ENCODE results near the gene FAM186B. TPM values are rescaled to one million over a fixed set of nuclear protein-coding genes. Genes with fewer than 3 reads are reported as not detected.

Gene FAM186B
- total and polyA plus RNA-seq, 2 of the 13 experiments (the other 11 are each of a cell fraction or from before 2014, with no cell fraction given), result 0.07 to 0.20 TPM

DNA sequence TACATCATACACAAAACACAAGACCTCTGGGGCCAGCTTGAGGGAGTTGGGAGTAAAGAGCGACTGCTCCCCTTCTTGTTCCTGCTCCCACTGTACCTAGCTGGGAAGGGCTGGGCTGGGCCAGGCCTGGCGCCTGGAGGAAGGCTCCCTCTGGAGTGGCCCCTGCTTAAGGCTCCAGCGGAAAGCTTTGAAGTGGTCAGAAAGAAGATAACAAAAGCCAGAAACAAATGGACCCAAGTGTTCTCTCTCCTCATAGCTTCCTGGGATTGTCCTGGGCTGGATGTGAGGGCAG lies 43.2 kb upstream of the FAM186B start:
- H4K20me1 ChIP-seq (ENCODE audit: insufficient read depth, low read length), result no peaks in the 10 kb centered on the region

More for the DNA sequence above, 43.2 kb upstream of the FAM186B start:
- H3K9me3 ChIP-seq (ENCODE audit: low read length), result no peaks in the 10 kb centered on the region
- no peak overlapping the region for H2AFZ ChIP-seq (ENCODE audit: low read length)
- CTCF ChIA-PET (ENCODE audit: low intra/inter-chr PET ratio, low total read pairs), result no interaction called here
- no peaks in the 10 kb centered on the region; a peak in 1 of 5 replicates for H3K36me3 ChIP-seq (replicated peaks in 1 of 2; ENCODE audit: control insufficient read depth in 1 of 2, insufficient read depth in 2 of 2, low read length in 2 of 2)
- 0 out of 3 replicates have a peak, but pooled peaks have one; percentile 6 for ATAC-seq
- no peak for FAIRE-seq
- DNase-seq (ENCODE audit: low spot score), result no peak
- TF ChIP-seq LCORL (IDR thresholded peaks at IDR 0.05) (no peak), LCORL (CRISPR knock-in tag; IDR thresholded peaks at IDR 0.05) (no peak), NR2F2 (IDR thresholded peaks at IDR 0.05; ENCODE audit: borderline replicate concordance, low read depth) (no peak), ERF (CRISPR knock-in tag; IDR thresholded peaks at IDR 0.05) (no peak), ZC3H4 (CRISPR knock-in tag; IDR thresholded peaks at IDR 0.05; ENCODE audit: borderline replicate concordance) (no peak), ATF1 (CRISPR knock-in tag; IDR thresholded peaks at IDR 0.05) (no peak), RBAK (CRISPR knock-in tag; IDR thresholded peaks at IDR 0.05) (no peak), ZSCAN30 (CRISPR knock-in tag; IDR thresholded peaks at IDR 0.05) (no peak), KDM3A (CRISPR knock-in tag; IDR thresholded peaks at IDR 0.05; ENCODE audit: low read depth) (no peak), ONECUT2 (CRISPR knock-in tag; IDR thresholded peaks at IDR 0.05) (no peak)
- TF ChIP-seq, protein P1, sequence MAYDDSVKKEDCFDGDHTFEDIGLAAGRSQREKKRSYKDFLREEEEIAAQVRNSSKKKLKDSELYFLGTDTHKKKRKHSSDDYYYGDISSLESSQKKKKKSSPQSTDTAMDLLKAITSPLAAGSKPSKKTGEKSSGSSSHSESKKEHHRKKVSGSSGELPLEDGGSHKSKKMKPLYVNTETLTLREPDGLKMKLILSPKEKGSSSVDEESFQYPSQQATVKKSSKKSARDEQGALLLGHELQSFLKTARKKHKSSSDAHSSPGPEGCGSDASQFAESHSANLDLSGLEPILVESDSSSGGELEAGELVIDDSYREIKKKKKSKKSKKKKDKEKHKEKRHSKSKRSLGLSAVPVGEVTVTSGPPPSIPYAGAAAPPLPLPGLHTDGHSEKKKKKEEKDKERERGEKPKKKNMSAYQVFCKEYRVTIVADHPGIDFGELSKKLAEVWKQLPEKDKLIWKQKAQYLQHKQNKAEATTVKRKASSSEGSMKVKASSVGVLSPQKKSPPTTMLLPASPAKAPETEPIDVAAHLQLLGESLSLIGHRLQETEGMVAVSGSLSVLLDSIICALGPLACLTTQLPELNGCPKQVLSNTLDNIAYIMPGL (CRISPR knock-in tag; IDR thresholded peaks at IDR 0.05; ENCODE audit: borderline replicate concordance in 1 of 2, low read depth in 1 of 2), result no peak
- TF ChIP-seq, protein P2, sequence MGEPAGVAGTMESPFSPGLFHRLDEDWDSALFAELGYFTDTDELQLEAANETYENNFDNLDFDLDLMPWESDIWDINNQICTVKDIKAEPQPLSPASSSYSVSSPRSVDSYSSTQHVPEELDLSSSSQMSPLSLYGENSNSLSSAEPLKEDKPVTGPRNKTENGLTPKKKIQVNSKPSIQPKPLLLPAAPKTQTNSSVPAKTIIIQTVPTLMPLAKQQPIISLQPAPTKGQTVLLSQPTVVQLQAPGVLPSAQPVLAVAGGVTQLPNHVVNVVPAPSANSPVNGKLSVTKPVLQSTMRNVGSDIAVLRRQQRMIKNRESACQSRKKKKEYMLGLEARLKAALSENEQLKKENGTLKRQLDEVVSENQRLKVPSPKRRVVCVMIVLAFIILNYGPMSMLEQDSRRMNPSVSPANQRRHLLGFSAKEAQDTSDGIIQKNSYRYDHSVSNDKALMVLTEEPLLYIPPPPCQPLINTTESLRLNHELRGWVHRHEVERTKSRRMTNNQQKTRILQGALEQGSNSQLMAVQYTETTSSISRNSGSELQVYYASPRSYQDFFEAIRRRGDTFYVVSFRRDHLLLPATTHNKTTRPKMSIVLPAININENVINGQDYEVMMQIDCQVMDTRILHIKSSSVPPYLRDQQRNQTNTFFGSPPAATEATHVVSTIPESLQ (CRISPR knock-in tag; conservative IDR thresholded peaks at IDR 0.05), result no peak
- TF ChIP-seq, protein P3, sequence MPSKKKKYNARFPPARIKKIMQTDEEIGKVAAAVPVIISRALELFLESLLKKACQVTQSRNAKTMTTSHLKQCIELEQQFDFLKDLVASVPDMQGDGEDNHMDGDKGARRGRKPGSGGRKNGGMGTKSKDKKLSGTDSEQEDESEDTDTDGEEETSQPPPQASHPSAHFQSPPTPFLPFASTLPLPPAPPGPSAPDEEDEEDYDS (CRISPR knock-in tag; IDR thresholded peaks at IDR 0.05), result no peak
- TF ChIP-seq, protein P4, sequence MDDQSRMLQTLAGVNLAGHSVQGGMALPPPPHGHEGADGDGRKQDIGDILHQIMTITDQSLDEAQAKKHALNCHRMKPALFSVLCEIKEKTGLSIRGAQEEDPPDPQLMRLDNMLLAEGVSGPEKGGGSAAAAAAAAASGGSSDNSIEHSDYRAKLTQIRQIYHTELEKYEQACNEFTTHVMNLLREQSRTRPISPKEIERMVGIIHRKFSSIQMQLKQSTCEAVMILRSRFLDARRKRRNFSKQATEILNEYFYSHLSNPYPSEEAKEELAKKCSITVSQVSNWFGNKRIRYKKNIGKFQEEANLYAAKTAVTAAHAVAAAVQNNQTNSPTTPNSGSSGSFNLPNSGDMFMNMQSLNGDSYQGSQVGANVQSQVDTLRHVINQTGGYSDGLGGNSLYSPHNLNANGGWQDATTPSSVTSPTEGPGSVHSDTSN (CRISPR knock-in tag; IDR thresholded peaks at IDR 0.05; ENCODE audit: borderline replicate concordance), result no peak
- no peak overlapping the region; the same call in 1 of the 2 replicates for H3K4me2 ChIP-seq (ENCODE audit: low read depth, low read length)
- no TSS peak for BruUV-seq (replicated peaks)
- in situ Hi-C loops (cut with HindIII; ENCODE audit: extremely low pct_ligation_motif_present, low pct_unique_long_range_greater_than_20kb), result no loop called here
- no peak overlapping the region for H3K4me3 ChIP-seq (replicated peaks in 1 of 3; ENCODE audit: insufficient read depth in 1 of 3, low read depth in 2 of 3, low read length in 3 of 3)
- POLR2A ChIA-PET, result interaction anchor here (3.3 kb wide), 1 partner anchor 93 kb away, joined by 16 read pairs; the partner anchor contains the start of gene TMBIM6
- 28% methylated on average over 3 of the region's 3 CpGs for WGBS (ENCODE audit: low lambda C conversion rate)
- H3K4me1 ChIP-seq (ENCODE audit: insufficient read depth, low read length), result peaks cover 44% of the 10 kb centered on the region
- intact Hi-C loops (cut with micrococcal nuclease; ENCODE audit: unreplicated experiment), result no loop called here
- no peaks in the 10 kb centered on the region for H3K79me2 ChIP-seq (ENCODE audit: insufficient read depth, low read length)
- no peak overlapping the region for H3K27ac ChIP-seq (ENCODE audit: extremely low read length, insufficient read depth, low read length)
- H3K9ac ChIP-seq (ENCODE audit: insufficient read depth, low read depth, low read length), result no peak overlapping the region
- no peaks in the 10 kb centered on the region for H3K27me3 ChIP-seq (ENCODE audit: control insufficient read depth in 1 of 2, insufficient read depth in 2 of 2, low read length in 2 of 2)
